Neural cell (in vitro differentiated cells): ENCODE measurements around the gene NEDD4L. TPM values are rescaled to one million over a fixed set of nuclear protein-coding genes. Genes with fewer than 3 reads are reported as not detected.

ENCODE experiments used
- H2AFZ ChIP-seq: fragments of 200-600, 300-800 bp; sonication (generic), shearing (Covaris generic); 2 replicates; pipeline ENCODE4 v1.6.0; 2014; ENCODE audit warnings: low read depth, mild to moderate bottlenecking, antibody characterized with exemption, low read length, moderate library complexity
- H3F3A ChIP-seq: fragments of 200-600 bp; shearing (Covaris generic); 2 replicates; pipeline ENCODE4 v1.6.1; 2016; ENCODE audit warnings: mild to moderate bottlenecking, moderate library complexity, mixed read lengths, antibody characterized with exemption, low read length; ENCODE audit not compliant: insufficient read depth, poor library complexity, severe bottlenecking
- H3K27ac ChIP-seq: fragments of 200-600, 300-800 bp; sonication (generic), shearing (Covaris generic); 2 replicates; pipeline ENCODE4 v1.5.1; 2014; ENCODE audit warnings: mild to moderate bottlenecking, low read length, moderate library complexity
- H3K27me3 ChIP-seq: fragments of 300-800, 200-600 bp; sonication (generic), shearing (Covaris generic); 2 replicates; pipeline ENCODE4 v1.6.0; 2014; ENCODE audit warnings: mild to moderate bottlenecking, low read depth, low read length, moderate library complexity; ENCODE audit not compliant: insufficient read depth
- H3K36me3 ChIP-seq: fragments of 300-800, 200-600 bp; sonication (generic), shearing (Covaris generic); 2 replicates; pipeline ENCODE4 v1.5.1; 2014; ENCODE audit warnings: mild to moderate bottlenecking, antibody characterized with exemption, low read length, moderate library complexity; ENCODE audit not compliant: insufficient read depth
- H3K4me2 ChIP-seq: fragments of 300-800, 200-600 bp; sonication (generic), shearing (Covaris generic); 2 replicates; pipeline ENCODE4 v1.6.0; 2014; ENCODE audit warnings: mild to moderate bottlenecking, low read length
- H3K4me3 ChIP-seq: fragments of 300-800, 200-600 bp; sonication (generic), shearing (Covaris generic); 2 replicates; pipeline ENCODE4 v1.5.1; 2014; ENCODE audit warnings: mild to moderate bottlenecking, low read length, moderate library complexity
- H3K79me2 ChIP-seq: fragments of 200-600 bp; shearing (Covaris generic); replicated peaks from 2 replicates; pipeline ENCODE4 v1.6.0; 2014; ENCODE audit warnings: mild to moderate bottlenecking, low read length, moderate library complexity; ENCODE audit not compliant: insufficient read depth
- H3K9ac ChIP-seq: fragments of 300-800, 200-600 bp; sonication (generic), shearing (Covaris generic); 2 replicates; pipeline ENCODE4 v1.6.1; 2016; ENCODE audit warnings: mild to moderate bottlenecking, low read length, mixed read lengths
- H3K9me2 ChIP-seq: fragments of 200-600 bp; shearing (Covaris generic); 2 replicates; pipeline ENCODE4 v1.6.1; 2016; ENCODE audit warnings: mild to moderate bottlenecking, low read length, mixed read lengths; ENCODE audit not compliant: insufficient read depth
- H3K9me3 ChIP-seq: fragments of 200-600, 300-800 bp; sonication (generic), shearing (Covaris generic); 2 replicates; pipeline ENCODE4 v1.6.1; 2016; ENCODE audit warnings: mild to moderate bottlenecking, mixed run types, low read length, moderate library complexity, mixed read lengths
- H4K20me1 ChIP-seq: fragments of 200-600 bp; shearing (Covaris generic); 2 replicates; pipeline ENCODE4 v1.6.1; 2016; ENCODE audit warnings: mild to moderate bottlenecking, mixed run types; ENCODE audit not compliant: insufficient read depth
- CTCF ChIP-seq: fragments of 450-650 bp; IDR thresholded peaks from 2 replicates; pipeline ENCODE4 v1.5.1; 2014; ENCODE audit warnings: antibody characterized with exemption, mild to moderate bottlenecking, moderate library complexity; ENCODE audit not compliant: poor library complexity, severe bottlenecking
- EP300 ChIP-seq: fragments of 450-650 bp; conservative IDR thresholded peaks from 2 replicates; pipeline ENCODE4 v1.6.1; 2014; ENCODE audit warnings: antibody characterized with exemption, mild to moderate bottlenecking, moderate library complexity; ENCODE audit not compliant: poor library complexity, severe bottlenecking
- EZH2 ChIP-seq: fragments of 200-600, 300-800 bp; shearing (Covaris generic), sonication (generic); IDR thresholded peaks from 2 replicates; pipeline ENCODE4 v1.6.1; 2014; ENCODE audit warnings: antibody characterized with exemption, low read length, borderline replicate concordance, mild to moderate bottlenecking; ENCODE audit not compliant: insufficient read depth, poor library complexity, severe bottlenecking
- MXI1 ChIP-seq: fragments of 450-650 bp; conservative IDR thresholded peaks from 2 replicates; pipeline ENCODE4 v1.6.1; 2014; ENCODE audit warnings: antibody characterized with exemption, mild to moderate bottlenecking; ENCODE audit not compliant: poor library complexity, severe bottlenecking
- POLR2AphosphoS5 ChIP-seq: IDR thresholded peaks from 2 replicates; pipeline ENCODE4 v1.6.1; 2012
- RAD21 ChIP-seq: fragments of 450-650 bp; conservative IDR thresholded peaks from 2 replicates; pipeline ENCODE4 v1.6.1; 2014; ENCODE audit warnings: antibody characterized with exemption, mild to moderate bottlenecking, moderate library complexity
- REST ChIP-seq: IDR thresholded peaks from 2 replicates; pipeline ENCODE4 v1.6.1; 2012; ENCODE audit warnings: borderline replicate concordance
- SMC3 ChIP-seq: fragments of 450-650 bp; conservative IDR thresholded peaks from 2 replicates; pipeline ENCODE4 v1.6.1; 2014; ENCODE audit warnings: antibody characterized with exemption, mild to moderate bottlenecking, moderate library complexity; ENCODE audit not compliant: poor library complexity
- TAF1 ChIP-seq: IDR thresholded peaks from 2 replicates; pipeline ENCODE4 v1.6.1; 2012; ENCODE audit warnings: low read depth
- polyA plus RNA-seq: library from polyadenylated mRNA; depleted of rRNA; stranded (reverse); fragments of >200 nt; gene quantifications from 2 replicates; pipeline ENCODE4 v1.2.3, GENCODE V29; 2014

Gene NEDD4L
- polyA plus RNA-seq, 1 donor from 2014 or later, result 97.9 TPM

GRCh38 chr18:58363767-58364540 lies 319.9 kb downstream of the NEDD4L start:
- H3K79me2 ChIP-seq, result no peaks in the 10 kb centered on the region
- H3K9ac ChIP-seq, result no peak overlapping the region
- no peaks in the 10 kb centered on the region for H3K27me3 ChIP-seq
- H2AFZ ChIP-seq, result no peak overlapping the region
- H4K20me1 ChIP-seq, result no peaks in the 10 kb centered on the region
- H3K9me3 ChIP-seq, result no peaks in the 10 kb centered on the region
- no peak overlapping the region for H3K27ac ChIP-seq
- TF ChIP-seq CTCF (no peak), REST (no peak), EP300 (no peak), MXI1 (no peak), POLR2AphosphoS5 (no peak), SMC3 (no peak), EZH2 (no peak), TAF1 (no peak), RAD21 (no peak)
- H3K4me3 ChIP-seq, result no peak overlapping the region
- H3K4me2 ChIP-seq, result no peak overlapping the region
- H3K36me3 ChIP-seq, result peaks cover 7% of the 10 kb centered on the region
- H3K9me2 ChIP-seq, result no peaks in the 10 kb centered on the region
- H3F3A ChIP-seq, result no peaks in the 10 kb centered on the region

GRCh38 chr18:58364876-58365528 lies 321.0 kb downstream of the NEDD4L start:
- Histone ChIP-seq H3K9ac (no peak overlapping the region), H3K4me3 (no peak overlapping the region), H3K36me3 (peaks cover 7% of the 10 kb centered on the region), H3K27ac (no peak overlapping the region), H3K27me3 (no peaks in the 10 kb centered on the region), H3F3A (no peaks in the 10 kb centered on the region), H2AFZ (no peak overlapping the region), H4K20me1 (no peaks in the 10 kb centered on the region), H3K79me2 (no peaks in the 10 kb centered on the region), H3K9me2 (no peaks in the 10 kb centered on the region), H3K4me2 (no peak overlapping the region), H3K9me3 (no peaks in the 10 kb centered on the region)
- TF ChIP-seq EZH2, result no peak
- no peak for TF ChIP-seq CTCF
- no peak for TF ChIP-seq MXI1
- TF ChIP-seq POLR2AphosphoS5, result no peak
- no peak for TF ChIP-seq EP300
- TF ChIP-seq SMC3, result no peak
- TF ChIP-seq REST, result no peak
- no peak for TF ChIP-seq RAD21
- TF ChIP-seq TAF1, result no peak
